Measurements from ENCODE around the gene TRIM66. TPM values are rescaled to one million over a fixed set of nuclear protein-coding genes. Genes with fewer than 3 reads are reported as not detected.

Gene TRIM66
- polyA plus RNA-seq, 3 donors: 0.04 to 12.0 (median 0.47) TPM

- no peak for DNase-seq
- Histone ChIP-seq H3K9ac (ENCODE audit: insufficient read depth, low read length, poor library complexity, severe bottlenecking) (no peak overlapping the region), H3K4me1 (ENCODE audit: control insufficient read depth in 1 of 2, insufficient read depth in 2 of 2, low read length in 2 of 2) (no peaks in the 10 kb centered on the region), H3K27me3 (ENCODE audit: control insufficient read depth in 2 of 2, insufficient read depth in 2 of 2, low read length in 2 of 2) (no peaks in the 10 kb centered on the region), H4K20me1 (ENCODE audit: insufficient read depth, low read length) (no peaks in the 10 kb centered on the region), H3K4me2 (replicated peaks; ENCODE audit: extremely low read depth, low read length, poor library complexity, severe bottlenecking) (no peak overlapping the region), H3K36me3 (replicated peaks in 1 of 2; ENCODE audit: control insufficient read depth in 1 of 2, insufficient read depth in 2 of 2, low read length in 2 of 2) (peaks cover 87 to 94% of the 10 kb centered on the region in 2 donors), H2AFZ (ENCODE audit: insufficient read depth, low read depth, low read length, poor library complexity, severe bottlenecking) (no peak overlapping the region), H3K9me3 (replicated peaks in 1 of 2; ENCODE audit: control insufficient read depth in 1 of 2, insufficient read depth in 1 of 2, low read length in 2 of 2) (no peaks in the 10 kb centered on the region), H3K4me3 (replicated peaks in 1 of 3; ENCODE audit: low read depth in 2 of 3, low read length in 3 of 3) (no peak overlapping the region), H3K79me2 (ENCODE audit: insufficient read depth, low read length) (no peaks in the 10 kb centered on the region), H3K27ac (ENCODE audit: low read depth in 1 of 2, low read length in 2 of 2) (no peak overlapping the region)
- H3K9me3 Mint-ChIP-seq: peaks cover 4 to 10% (median 7%) of the 10 kb centered on the region in 7 donors
- no peak overlapping the region for H3K27ac Mint-ChIP-seq
- H3K4me1 Mint-ChIP-seq: no peaks in the 10 kb centered on the region
- H3K36me3 Mint-ChIP-seq: peaks cover 51 to 75% of the 10 kb centered on the region in 2 donors
- H3K4me3 Mint-ChIP-seq: no peak overlapping the region
- TF ChIP-seq CTCF (IDR thresholded peaks at IDR 0.05): no peak
- no peaks in the 10 kb centered on the region for H3K27me3 Mint-ChIP-seq (ENCODE audit: low read depth in 3 of 3)
- intact Hi-C loops (cut with micrococcal nuclease): no loop called here
- WGBS (ENCODE audit: insufficient coverage): 100% methylated on average over 3 of the region's 3 CpGs
These were observed 42.8 kb downstream of the TRIM66 start for GRCh38 chr11:8639655-8640054.

DNA sequence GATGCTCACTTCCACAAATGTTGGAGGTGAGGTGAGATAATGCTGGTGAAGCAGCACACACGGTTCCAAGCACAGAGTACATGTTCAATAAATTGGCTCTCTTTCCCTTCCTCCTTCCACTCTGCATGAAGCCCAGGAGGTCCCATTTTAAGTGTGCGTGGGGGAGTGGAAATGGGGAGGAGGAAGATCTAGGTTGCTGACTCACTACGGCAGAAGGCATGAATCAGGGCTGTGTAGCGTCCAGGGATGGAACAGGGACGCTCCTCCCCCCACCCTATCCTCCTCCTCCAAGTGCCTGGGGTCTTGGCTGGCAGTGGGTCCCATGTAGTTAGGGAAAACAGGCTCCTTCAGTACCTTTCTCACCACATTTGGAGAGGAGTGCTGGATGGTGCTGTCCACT is 44.2 kb downstream of the TRIM66 start:
- no peaks in the 10 kb centered on the region for H3K27me3 Mint-ChIP-seq (ENCODE audit: low read depth in 3 of 3)
- H3K4me1 Mint-ChIP-seq: no peaks in the 10 kb centered on the region
- no CpG with 5 or more reads among the region's 5 CpGs for WGBS (ENCODE audit: insufficient coverage)
- Histone ChIP-seq H3K4me3 (replicated peaks in 1 of 3; ENCODE audit: low read depth in 2 of 3, low read length in 3 of 3) (no peak overlapping the region), H3K36me3 (replicated peaks in 1 of 2; ENCODE audit: control insufficient read depth in 1 of 2, insufficient read depth in 2 of 2, low read length in 2 of 2) (peaks cover 86 to 96% of the 10 kb centered on the region in 2 donors), H2AFZ (ENCODE audit: insufficient read depth, low read depth, low read length, poor library complexity, severe bottlenecking) (no peak overlapping the region), H3K4me2 (replicated peaks; ENCODE audit: extremely low read depth, low read length, poor library complexity, severe bottlenecking) (no peak overlapping the region), H3K27ac (ENCODE audit: low read depth in 1 of 2, low read length in 2 of 2) (no peak overlapping the region), H4K20me1 (ENCODE audit: insufficient read depth, low read length) (no peaks in the 10 kb centered on the region), H3K4me1 (ENCODE audit: control insufficient read depth in 1 of 2, insufficient read depth in 2 of 2, low read length in 2 of 2) (no peaks in the 10 kb centered on the region), H3K79me2 (ENCODE audit: insufficient read depth, low read length) (no peaks in the 10 kb centered on the region), H3K27me3 (ENCODE audit: control insufficient read depth in 2 of 2, insufficient read depth in 2 of 2, low read length in 2 of 2) (no peaks in the 10 kb centered on the region), H3K9ac (ENCODE audit: insufficient read depth, low read length, poor library complexity, severe bottlenecking) (no peak overlapping the region), H3K9me3 (replicated peaks in 1 of 2; ENCODE audit: control insufficient read depth in 1 of 2, insufficient read depth in 1 of 2, low read length in 2 of 2) (no peaks in the 10 kb centered on the region)
- H3K27ac Mint-ChIP-seq: peak overlapping the region in 1 of 7 donors; percentile 11
- intact Hi-C loops (cut with micrococcal nuclease): no loop called here
- H3K9me3 Mint-ChIP-seq: peaks cover 4 to 11% (median 7%) of the 10 kb centered on the region in 7 donors
- no peak for DNase-seq
- H3K36me3 Mint-ChIP-seq: peaks cover 59 to 79% of the 10 kb centered on the region in 2 donors
- no peak for TF ChIP-seq CTCF (IDR thresholded peaks at IDR 0.05)
- H3K4me3 Mint-ChIP-seq: no peak overlapping the region
